ENCODE measurements around the gene FOSL1.

DNA sequence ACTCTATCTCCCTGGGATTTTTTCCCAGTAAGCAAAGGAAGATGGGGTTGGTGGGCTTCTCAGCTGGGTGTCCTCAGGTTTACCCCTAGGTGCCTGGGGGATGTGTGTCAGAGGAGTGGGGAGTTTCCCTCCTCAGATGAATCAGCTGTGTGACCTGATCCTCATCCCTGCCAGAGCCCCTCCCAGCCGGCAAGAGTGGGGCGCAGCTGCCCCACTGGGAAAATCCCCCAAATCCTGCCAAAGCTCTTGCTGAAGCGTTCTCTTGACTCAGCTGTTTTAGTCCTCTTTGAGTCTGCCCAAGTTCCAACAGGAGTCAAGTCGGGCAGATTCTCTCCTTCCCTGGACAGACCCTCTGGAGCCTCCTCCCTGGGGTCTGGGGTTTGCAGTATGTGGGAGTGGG lies 12.7 kb upstream of the FOSL1 start:
- TF ChIP-seq, protein P1, sequence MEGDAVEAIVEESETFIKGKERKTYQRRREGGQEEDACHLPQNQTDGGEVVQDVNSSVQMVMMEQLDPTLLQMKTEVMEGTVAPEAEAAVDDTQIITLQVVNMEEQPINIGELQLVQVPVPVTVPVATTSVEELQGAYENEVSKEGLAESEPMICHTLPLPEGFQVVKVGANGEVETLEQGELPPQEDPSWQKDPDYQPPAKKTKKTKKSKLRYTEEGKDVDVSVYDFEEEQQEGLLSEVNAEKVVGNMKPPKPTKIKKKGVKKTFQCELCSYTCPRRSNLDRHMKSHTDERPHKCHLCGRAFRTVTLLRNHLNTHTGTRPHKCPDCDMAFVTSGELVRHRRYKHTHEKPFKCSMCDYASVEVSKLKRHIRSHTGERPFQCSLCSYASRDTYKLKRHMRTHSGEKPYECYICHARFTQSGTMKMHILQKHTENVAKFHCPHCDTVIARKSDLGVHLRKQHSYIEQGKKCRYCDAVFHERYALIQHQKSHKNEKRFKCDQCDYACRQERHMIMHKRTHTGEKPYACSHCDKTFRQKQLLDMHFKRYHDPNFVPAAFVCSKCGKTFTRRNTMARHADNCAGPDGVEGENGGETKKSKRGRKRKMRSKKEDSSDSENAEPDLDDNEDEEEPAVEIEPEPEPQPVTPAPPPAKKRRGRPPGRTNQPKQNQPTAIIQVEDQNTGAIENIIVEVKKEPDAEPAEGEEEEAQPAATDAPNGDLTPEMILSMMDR (IDR thresholded peaks at IDR 0.05), result no peak
- TF ChIP-seq POLR2A (IDR thresholded peaks at IDR 0.05), result no peak

All from heart left ventricle (tissue), 13 donors.